Amygdala (tissue), 56 donors: Measurements from ENCODE around the gene ARSJ.

ENCODE experiments used
- DNase-seq, 56 donors: peaks; one replicate each; lab custom pipeline; 2025; lab: John Stamatoyannopoulos, UW

The ARSJ gene

GRCh38 chr4:113990886-113991285 is 11.4 kb upstream of the ARSJ start:
- DNase-seq = no peak

GRCh38 chr4:113987382-113987941 is 8.0 kb upstream of the ARSJ start:
- no peak for DNase-seq

- no peak for DNase-seq
These were observed 2.7 kb upstream of the ARSJ start for GRCh38 chr4:113982181-113982580.

GRCh38 chr4:113981591-113981990 is 2.1 kb upstream of the ARSJ start:
- no peak for DNase-seq

DNA sequence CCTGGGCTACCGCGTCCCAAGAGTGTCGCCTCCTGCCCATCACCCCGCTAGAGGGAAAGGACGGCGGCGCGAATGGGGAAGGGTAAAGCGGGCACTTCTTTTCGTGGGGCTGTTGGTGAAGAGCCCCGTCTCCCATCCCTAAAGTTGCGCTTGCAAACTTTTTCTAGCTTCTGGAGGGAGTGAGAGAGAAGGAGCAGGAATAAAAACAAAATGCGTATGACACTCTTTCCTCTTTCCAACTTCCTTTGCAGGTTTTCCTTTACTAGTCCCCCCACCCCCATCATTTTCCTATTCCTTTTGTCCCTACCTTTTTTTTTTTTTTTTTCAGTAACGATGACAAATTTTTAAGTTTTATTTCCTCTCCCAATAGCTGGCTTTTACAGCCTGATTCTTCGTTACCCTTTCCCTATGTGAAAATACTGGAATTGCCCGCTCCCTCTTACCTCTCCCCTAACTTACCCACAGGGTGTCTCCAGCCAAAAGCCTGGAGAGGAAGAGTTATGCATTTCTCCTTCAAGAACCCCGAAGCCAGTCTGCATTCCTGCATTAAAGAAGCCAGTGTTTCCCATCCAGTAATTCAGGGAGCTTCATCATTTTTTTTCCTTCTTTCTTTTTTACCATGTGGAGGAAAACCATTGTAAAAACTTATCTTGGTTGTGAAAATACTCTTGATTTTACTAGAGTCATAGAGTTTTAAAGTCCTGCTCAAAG is 613 bp upstream of the ARSJ start:
- DNase-seq = peak in 6 of 56 donors; percentile 2 to 39 (median 8)

DNA sequence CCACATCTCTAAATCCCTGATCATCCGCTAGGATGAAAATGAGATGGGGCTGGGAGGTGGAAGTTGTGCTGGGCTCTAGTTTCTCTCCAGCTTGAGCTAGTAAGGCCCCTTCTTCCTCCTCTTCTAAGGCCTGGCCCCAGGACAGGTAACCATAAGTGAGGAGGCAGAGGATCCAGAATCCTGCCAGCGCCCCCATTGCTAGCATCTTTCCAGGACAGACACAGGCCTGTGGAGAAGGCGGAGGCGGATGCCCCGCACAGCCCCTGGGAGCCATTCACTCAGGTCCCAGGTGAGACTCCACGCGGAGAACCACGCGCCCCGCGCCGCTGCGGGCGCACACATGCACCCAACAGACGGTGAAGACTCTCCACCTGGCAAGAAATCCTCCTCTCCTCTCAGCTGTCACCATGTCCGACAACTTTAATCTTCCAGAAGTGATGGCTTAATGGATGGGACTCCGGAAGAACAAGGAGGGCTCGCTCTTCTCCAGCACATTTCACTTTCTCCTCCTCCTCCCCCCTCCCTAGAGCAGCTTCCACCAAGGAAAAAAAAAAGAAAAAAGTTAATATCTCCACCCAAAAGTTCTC is 793 bp downstream of the ARSJ start:
- DNase-seq = peak in 2 of 56 donors; percentile 0 to 8

GRCh38 chr4:113978105-113978504 is 1.3 kb downstream of the ARSJ start:
- no peak for DNase-seq

- DNase-seq = no peak
These were observed 2.0 kb downstream of the ARSJ start for GRCh38 chr4:113977526-113977855.

DNA sequence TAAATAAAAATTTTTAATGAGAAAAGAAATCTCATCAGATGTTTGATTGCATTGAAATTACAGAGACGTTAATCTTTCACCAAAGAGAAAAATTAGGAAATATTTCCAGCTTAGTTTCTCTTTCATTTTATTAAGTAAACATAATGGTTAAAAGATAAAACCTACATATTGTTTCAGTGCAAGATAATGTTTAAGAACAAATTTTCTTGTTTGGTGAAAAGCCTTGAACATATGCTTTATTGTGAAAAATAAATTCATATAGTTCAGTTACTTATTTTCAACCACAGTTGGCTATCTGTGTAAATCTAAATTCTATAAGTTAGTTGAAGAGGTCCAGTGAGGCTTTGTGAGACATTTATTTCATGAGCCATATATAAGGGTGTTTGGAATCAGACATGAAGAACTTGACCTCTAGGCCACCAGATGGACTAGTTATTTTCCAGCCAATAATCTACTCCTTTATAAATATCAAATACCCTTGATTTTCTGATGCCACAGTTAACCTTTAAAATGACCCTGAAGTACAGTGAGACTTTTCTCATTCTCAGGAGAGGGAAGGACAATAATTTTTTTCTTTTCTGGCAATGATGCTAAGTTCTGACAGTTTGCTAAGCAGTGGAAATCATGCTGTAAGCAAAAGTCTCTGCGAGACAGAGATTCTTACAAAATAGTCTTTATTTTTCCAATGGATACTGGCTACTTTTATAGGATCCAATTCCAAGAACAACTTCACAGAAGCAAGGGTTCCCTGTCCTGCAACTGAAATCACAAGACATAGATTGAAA is 2.5 kb downstream of the ARSJ start:
- no peak for DNase-seq

- no peak for DNase-seq
These were observed 3.9 kb downstream of the ARSJ start for GRCh38 chr4:113975578-113975977.

DNA sequence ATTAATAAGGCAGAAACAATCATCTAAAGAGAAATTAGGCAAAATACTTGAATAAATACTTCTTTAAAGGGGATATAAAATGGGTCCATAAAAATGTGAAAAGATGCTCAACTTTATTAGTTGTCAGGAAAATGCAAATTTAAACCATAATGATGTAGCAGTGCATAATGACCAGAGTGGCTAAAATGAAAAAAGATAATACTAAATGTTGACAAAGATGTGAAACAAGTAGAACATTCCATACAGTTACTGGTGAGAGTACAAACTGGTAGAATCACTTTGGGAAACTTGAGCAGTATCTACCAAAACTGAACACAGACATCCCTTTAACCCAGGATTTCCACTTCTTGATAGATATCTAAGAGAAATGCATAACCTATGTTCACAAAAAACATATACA is 5.0 kb downstream of the ARSJ start:
- no peak for DNase-seq

DNA sequence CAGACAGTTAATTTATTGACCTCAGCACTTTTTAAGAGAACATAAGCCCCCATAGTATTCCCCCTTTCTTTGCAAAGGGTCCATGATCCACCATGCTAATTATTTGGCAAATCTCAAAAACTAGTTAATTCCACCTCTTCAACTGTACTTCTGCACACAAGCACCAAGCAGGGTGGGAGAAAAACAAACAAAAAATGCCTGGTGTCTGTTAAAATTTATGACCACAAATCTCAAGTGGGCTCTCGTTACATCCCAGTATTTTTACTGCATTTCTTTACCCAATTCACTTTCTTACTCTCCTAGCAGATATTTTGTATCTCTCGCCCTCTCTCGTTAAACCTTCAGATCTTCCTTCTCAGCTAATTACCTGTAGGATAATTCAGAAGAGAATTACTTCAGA is 6.1 kb downstream of the ARSJ start:
- DNase-seq = no peak

GRCh38 chr4:113972781-113973180 is 6.7 kb downstream of the ARSJ start:
- DNase-seq = no peak

DNA sequence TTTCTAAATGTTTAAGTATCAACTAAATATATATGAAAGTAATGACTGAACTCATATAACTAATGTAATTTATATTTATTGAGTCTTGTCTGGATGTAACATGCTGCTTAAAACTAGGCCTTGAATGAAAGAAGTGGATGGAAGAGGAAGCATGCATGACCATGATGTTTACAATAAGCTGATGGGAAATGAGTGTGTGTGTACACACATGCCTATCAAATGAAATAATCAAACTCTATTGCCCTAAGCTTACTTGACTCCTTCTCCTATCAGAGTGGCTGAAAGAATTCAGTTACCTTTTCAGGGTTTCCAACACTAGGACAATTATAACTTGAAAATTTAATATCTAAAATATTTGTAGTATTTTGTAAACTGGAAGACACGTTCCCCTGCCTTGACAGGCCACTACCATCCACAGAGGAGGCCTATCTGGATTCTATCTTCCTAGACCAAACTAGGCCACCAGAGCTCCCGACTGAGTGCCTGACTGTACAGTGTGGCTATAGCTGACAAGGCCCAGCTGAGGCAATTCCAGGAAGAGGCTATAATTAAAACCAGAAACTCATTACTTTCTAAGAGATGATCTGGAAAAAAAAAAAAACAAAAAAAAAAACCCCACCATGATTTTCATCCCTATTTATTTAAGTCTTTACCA is 7.6 kb downstream of the ARSJ start:
- no peak for DNase-seq

GRCh38 chr4:113969709-113970334 is 9.6 kb downstream of the ARSJ start:
- no peak for DNase-seq

GRCh38 chr4:113968473-113968872 is 11.0 kb downstream of the ARSJ start:
- no peak for DNase-seq

DNA sequence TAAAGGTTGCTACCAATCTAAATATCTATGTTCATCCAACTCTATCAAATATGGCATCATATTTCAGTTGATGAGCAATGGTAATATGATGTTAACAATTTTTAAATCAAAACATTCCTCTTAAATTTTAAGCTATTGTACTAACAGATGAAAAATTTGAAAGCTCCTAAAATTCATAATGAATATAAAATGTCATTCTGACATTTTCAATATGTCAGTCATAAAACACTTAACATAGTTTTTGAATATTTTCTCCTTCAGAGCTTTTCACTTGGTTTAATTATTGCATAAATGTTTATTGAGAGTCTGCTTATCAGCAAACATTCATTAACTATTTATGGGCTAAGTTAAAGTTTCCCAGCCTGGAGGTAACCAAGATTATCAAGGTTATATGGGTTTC is 11.8 kb downstream of the ARSJ start:
- DNase-seq = no peak

DNA sequence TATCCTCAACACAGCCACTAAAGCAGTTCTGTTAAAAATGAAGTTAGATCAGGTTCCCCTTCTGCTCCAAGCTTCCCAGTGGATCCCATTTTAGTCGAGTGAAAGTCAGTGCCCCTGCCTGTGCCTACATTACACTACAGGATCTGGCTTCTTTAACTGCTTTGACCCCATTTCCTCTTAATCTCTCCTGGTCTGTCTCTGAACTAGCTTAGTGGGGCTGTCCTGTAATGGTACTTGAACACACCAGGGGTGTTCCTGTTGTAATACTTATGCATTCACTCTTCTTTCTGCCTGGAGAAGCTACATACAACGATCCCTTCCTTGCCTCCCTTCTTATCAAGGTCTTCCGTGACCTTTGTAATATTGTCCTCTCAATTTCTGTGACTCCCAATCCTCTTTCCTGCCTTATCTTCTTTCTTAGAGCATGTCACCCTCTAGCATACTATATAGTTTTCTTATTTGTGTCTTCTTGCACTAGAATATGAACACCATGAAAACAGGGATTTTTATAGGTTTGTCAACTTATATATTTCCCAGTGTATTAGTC is 16.7 kb downstream of the ARSJ start:
- no peak for DNase-seq

GRCh38 chr4:113962016-113962347 is 17.5 kb downstream of the ARSJ start:
- no peak for DNase-seq

GRCh38 chr4:113960684-113961321 is 18.6 kb downstream of the ARSJ start:
- DNase-seq = no peak
